SK-N-SH (cell line): ENCODE results near the gene GLIS1.

Experiments
- ELF1 ChIP-seq: IDR thresholded peaks from 2 replicates; pipeline ENCODE4 v1.4.0; 2012
- EP300 ChIP-seq, 2 experiments: IDR thresholded peaks; 2 replicates each; pipeline versions ENCODE4 v1.4.0 to v1.6.1; 2012; ENCODE audit warnings: borderline replicate concordance in 1 of 2, low read depth in 1 of 2, low read length in 1 of 2
- EZH2phosphoT487 ChIP-seq: fragments of 200-600 bp; sonication (generic); IDR thresholded peaks from 2 replicates; pipeline ENCODE4 v1.6.1; 2017; ENCODE audit warnings: low read depth, mixed run types, mild to moderate bottlenecking, antibody characterized with exemption, moderate library complexity, borderline replicate concordance
- GATA2 ChIP-seq: sonication (generic); formaldehyde crosslinking; IDR thresholded peaks from 2 replicates; pipeline ENCODE4 v1.5.0; 2020; ENCODE audit warnings: mild to moderate bottlenecking, missing genetic modification reagents
- POLR2AphosphoS5 ChIP-seq: IDR thresholded peaks from 2 replicates; pipeline ENCODE4 v1.6.1; 2012; ENCODE audit warnings: low read depth, low read length
- SIN3A ChIP-seq: IDR thresholded peaks from 2 replicates; pipeline ENCODE4 v1.6.1; 2012; ENCODE audit warnings: low read depth, mild to moderate bottlenecking, low read length, moderate library complexity, borderline replicate concordance
- TAF1 ChIP-seq: IDR thresholded peaks from 2 replicates; pipeline ENCODE4 v1.6.1; 2012; ENCODE audit warnings: low read depth, mild to moderate bottlenecking, low read length, moderate library complexity, borderline replicate concordance
- YY1 ChIP-seq: IDR thresholded peaks from 2 replicates; pipeline ENCODE4 v1.4.0; 2012; ENCODE audit warnings: low read depth, mild to moderate bottlenecking
- TF ChIP-seq, protein P1 (sequence below): fragments of 200-600 bp; sonication (generic); IDR thresholded peaks from 2 replicates; pipeline ENCODE4 v1.6.1; 2017; ENCODE audit warnings: antibody characterized with exemption, mild to moderate bottlenecking, moderate library complexity
- TF ChIP-seq, protein P2 (sequence below): fragments of 150-350 bp; IDR thresholded peaks from 2 replicates; pipeline ENCODE4 v1.6.1; 2017; ENCODE audit warnings: antibody characterized with exemption, low read length, low read depth, borderline replicate concordance
- TF ChIP-seq, protein P3 (sequence below): IDR thresholded peaks from 2 replicates; pipeline ENCODE4 v1.4.0; 2012; ENCODE audit warnings: low read depth
- TF ChIP-seq, protein P4 (sequence below): IDR thresholded peaks from 2 replicates; pipeline ENCODE4 v1.6.1; 2012; ENCODE audit warnings: mild to moderate bottlenecking, low read depth, low read length, moderate library complexity

DNA sequence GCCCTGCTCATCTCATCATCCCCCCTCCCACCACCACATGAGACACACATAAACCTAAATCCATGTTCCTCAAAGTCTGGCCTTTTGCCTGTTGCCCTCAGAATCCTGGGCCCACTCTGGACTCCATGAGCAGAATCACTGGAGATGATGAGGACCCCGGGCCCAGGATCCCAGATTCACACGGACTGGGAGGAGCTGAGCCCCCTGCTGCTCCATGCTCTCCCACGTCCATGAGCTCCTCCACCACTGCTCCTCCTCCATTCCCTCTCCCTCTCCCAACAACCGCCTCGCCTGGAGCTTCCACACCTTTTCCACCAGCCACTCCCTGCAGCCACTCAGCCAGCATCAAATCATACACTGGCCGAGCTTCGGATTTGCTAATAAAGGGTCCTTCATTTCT lies 47.6 kb downstream of the GLIS1 start:
- TF ChIP-seq, protein P1, sequence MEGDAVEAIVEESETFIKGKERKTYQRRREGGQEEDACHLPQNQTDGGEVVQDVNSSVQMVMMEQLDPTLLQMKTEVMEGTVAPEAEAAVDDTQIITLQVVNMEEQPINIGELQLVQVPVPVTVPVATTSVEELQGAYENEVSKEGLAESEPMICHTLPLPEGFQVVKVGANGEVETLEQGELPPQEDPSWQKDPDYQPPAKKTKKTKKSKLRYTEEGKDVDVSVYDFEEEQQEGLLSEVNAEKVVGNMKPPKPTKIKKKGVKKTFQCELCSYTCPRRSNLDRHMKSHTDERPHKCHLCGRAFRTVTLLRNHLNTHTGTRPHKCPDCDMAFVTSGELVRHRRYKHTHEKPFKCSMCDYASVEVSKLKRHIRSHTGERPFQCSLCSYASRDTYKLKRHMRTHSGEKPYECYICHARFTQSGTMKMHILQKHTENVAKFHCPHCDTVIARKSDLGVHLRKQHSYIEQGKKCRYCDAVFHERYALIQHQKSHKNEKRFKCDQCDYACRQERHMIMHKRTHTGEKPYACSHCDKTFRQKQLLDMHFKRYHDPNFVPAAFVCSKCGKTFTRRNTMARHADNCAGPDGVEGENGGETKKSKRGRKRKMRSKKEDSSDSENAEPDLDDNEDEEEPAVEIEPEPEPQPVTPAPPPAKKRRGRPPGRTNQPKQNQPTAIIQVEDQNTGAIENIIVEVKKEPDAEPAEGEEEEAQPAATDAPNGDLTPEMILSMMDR = no peak
- TF ChIP-seq, protein P2, sequence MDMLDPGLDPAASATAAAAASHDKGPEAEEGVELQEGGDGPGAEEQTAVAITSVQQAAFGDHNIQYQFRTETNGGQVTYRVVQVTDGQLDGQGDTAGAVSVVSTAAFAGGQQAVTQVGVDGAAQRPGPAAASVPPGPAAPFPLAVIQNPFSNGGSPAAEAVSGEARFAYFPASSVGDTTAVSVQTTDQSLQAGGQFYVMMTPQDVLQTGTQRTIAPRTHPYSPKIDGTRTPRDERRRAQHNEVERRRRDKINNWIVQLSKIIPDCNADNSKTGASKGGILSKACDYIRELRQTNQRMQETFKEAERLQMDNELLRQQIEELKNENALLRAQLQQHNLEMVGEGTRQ = no peak
- TF ChIP-seq, protein P3, sequence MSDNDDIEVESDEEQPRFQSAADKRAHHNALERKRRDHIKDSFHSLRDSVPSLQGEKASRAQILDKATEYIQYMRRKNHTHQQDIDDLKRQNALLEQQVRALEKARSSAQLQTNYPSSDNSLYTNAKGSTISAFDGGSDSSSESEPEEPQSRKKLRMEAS = no peak
- TF ChIP-seq GATA2 (CRISPR knock-in tag) = no peak
- TF ChIP-seq TAF1 = no peak
- no peak for TF ChIP-seq EZH2phosphoT487
- no peak for TF ChIP-seq POLR2AphosphoS5
- TF ChIP-seq SIN3A = no peak
- no peak for TF ChIP-seq YY1
- TF ChIP-seq, protein P4, sequence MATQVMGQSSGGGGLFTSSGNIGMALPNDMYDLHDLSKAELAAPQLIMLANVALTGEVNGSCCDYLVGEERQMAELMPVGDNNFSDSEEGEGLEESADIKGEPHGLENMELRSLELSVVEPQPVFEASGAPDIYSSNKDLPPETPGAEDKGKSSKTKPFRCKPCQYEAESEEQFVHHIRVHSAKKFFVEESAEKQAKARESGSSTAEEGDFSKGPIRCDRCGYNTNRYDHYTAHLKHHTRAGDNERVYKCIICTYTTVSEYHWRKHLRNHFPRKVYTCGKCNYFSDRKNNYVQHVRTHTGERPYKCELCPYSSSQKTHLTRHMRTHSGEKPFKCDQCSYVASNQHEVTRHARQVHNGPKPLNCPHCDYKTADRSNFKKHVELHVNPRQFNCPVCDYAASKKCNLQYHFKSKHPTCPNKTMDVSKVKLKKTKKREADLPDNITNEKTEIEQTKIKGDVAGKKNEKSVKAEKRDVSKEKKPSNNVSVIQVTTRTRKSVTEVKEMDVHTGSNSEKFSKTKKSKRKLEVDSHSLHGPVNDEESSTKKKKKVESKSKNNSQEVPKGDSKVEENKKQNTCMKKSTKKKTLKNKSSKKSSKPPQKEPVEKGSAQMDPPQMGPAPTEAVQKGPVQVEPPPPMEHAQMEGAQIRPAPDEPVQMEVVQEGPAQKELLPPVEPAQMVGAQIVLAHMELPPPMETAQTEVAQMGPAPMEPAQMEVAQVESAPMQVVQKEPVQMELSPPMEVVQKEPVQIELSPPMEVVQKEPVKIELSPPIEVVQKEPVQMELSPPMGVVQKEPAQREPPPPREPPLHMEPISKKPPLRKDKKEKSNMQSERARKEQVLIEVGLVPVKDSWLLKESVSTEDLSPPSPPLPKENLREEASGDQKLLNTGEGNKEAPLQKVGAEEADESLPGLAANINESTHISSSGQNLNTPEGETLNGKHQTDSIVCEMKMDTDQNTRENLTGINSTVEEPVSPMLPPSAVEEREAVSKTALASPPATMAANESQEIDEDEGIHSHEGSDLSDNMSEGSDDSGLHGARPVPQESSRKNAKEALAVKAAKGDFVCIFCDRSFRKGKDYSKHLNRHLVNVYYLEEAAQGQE = no peak
- no peak for TF ChIP-seq ELF1
- TF ChIP-seq EP300 (IDR thresholded peaks at IDR 0.05; ENCODE audit: borderline replicate concordance in 1 of 2, low read depth in 1 of 2, low read length in 1 of 2) = no peak
